NAMALWA (cell line): ENCODE measurements around the gene UBE2I.
"Not testable (repeated sequence)": the region's sequence is repeated elsewhere in the genome, so short reads cannot be mapped to it uniquely, and the experiment has no call there.

Source experiments
- DNase-seq: peaks from one replicate; pipeline ENCODE4 v3.0.0-alpha.2; 2015; ENCODE audit warnings: low spot score

The UBE2I gene

DNA sequence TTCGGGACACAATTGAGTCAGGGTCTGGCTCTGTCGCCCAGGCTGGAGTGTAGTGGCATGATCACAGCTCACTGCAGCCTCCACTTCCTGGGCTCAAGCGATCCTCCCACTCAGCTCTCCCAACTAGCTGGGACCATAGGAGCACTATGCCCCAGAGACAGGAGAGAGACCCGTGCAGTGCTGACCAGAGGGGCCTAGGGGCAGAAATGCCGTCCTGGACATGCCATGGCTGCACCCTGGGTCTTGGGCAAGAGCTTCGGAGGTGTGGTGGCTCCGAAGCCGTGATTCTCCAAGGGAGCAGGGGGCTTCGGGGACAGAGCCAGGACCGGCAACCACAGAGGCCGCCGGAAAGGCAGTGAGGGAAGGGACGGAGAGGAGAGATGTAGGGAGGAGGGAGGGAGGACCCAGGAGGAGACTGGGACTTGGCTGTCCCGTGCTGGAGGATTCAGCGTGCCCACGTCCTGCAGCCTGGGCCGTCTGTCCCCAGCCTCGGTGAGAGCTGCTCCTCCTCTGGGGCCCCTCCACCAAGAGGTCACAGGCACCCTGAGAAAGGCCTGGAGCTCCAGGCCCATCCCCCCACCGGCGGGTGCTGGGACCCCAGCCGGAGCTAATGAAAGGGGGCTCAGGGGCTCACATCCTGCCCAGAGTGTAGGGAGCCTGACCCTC lies 31.7 kb upstream of the UBE2I start:
- no peak for DNase-seq

- DNase-seq, result no peak
Measured at GRCh38 chr16:1278477-1278876, 31.0 kb upstream of the UBE2I start.

- DNase-seq, result no peak
Measured at GRCh38 chr16:1279081-1279944, 30.1 kb upstream of the UBE2I start.

DNA sequence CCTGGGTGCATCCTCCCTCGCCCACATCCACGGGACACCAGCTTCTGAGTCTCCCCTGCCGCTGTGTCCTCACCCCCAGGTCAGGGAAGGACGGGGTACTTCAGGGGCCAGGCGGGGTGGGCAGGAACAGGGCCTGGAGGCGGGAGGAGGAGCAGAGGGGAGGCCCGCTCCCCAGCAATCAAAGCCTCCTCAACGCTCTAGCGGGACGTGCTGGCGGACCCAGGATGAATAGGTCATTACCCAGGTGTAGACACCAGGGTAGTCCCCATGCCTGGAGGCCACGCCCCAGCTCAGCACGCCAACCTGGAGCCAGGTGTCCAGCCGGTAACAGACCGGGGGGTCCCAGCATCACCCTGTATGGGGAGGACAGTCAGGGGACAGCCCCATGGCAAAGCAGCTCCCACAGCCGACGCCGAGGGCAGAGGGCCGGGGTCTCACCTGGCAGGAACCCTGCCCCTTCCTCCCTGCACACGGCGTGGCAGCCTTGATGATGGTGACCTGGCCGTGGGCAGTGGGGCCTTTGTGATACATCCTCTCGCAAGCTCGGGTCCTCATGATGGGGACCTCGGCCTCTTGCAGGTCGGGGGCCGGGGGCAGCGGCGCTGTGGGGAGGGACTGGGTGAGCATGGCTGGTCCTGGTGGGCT lies 29.4 kb upstream of the UBE2I start:
- no peak for DNase-seq

- DNase-seq, result no peak
Measured at GRCh38 chr16:1280783-1281182, 28.7 kb upstream of the UBE2I start.

GRCh38 chr16:1281517-1281916 lies 27.9 kb upstream of the UBE2I start:
- no peak for DNase-seq

GRCh38 chr16:1282324-1282973 lies 27.0 kb upstream of the UBE2I start:
- no peak for DNase-seq

GRCh38 chr16:1283296-1283695 lies 26.1 kb upstream of the UBE2I start:
- no peak for DNase-seq

- no peak for DNase-seq
Measured at GRCh38 chr16:1283996-1284616, 25.3 kb upstream of the UBE2I start.

DNA sequence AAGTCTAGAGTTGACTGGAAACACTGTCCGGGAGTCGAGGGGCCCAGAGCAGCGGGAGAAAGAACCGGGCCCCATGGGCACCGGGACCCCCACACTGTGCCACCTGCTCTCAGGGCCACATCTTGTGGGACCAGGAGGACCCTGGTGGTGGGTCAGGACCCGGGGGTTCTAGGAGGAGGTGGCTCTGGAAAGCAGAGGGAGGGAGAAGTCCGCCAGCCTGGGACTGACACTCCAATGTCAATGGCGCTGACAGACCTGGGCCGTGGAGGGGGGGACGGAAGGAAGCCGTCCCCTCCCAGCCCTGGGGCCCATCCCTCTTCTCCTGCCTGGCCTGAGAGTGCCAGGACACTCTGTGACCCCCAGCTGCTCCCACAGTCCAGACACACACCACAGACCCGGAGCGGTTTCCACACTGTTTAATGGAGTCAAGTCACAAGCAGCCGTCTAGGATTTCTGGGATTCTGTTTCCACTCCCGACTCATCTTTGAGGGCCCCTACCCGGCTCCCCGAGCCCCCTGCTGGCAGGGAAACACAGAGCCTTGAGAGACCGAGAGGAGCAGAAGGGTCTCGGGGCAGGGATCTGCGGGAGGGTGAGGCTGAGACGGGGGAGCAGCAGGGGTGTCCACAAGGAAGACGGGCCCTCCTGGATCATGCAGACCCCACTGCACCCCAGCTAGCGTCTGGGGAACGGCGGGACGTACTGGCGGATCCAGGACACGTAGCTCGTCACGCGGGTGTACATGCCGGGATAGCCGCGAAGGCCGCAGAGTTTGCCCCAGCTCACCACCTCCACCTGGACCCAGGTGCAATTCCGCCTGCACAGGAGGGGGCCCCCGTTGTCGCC lies 23.5 kb upstream of the UBE2I start:
- DNase-seq, result no peak

DNA sequence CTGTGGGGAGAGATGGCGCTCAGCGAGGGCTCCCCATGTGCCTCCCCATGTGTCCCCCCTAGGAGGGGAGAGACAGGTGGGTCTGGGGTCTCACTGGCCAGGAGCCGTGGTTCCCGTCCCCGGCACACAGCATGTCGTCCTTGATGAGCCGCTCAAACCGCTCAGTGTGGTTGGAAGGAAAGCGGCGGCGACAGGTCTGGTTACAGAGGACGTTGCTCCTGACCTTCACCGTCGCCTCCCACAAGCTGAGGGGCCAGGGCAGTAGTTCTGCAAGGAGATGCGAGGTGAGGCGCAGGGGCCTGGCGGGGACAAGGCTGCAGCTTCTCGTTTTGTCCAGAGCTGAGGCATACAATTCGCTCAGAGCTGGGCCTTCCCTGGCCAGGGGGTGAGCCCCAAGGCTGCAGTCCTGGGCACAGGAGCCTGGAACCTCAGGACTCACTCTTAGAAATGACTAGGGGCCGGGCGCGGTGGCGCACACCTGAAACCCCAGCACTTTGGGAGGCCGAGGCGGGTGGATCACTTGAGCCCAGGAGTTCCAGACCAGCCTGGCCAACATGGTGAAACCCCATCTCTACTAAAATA lies 22.8 kb upstream of the UBE2I start:
- DNase-seq, result no peak

- DNase-seq, result no peak
Measured at GRCh38 chr16:1287982-1288670, 21.3 kb upstream of the UBE2I start.

GRCh38 chr16:1288813-1289476 lies 20.5 kb upstream of the UBE2I start:
- no peak for DNase-seq

DNA sequence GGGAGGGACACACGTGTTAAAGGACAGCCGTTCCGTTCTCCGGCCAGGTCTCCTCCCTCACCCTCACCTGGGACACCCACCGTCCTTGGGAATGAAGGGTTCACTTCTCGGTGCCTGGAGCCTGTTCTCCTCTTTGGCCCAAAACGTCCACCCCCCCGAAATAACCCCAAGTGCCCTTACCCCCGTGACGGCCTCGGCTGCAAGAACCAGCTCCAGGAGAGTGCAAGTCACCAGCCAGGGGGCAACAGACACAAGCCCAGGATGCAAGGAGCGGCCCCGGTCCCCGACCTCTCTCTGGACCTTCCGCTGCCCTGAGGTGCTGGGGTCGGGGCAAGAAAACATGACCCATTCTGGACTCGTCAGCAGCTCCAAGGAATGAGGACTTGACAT lies 20.0 kb upstream of the UBE2I start:
- no peak for DNase-seq

DNA sequence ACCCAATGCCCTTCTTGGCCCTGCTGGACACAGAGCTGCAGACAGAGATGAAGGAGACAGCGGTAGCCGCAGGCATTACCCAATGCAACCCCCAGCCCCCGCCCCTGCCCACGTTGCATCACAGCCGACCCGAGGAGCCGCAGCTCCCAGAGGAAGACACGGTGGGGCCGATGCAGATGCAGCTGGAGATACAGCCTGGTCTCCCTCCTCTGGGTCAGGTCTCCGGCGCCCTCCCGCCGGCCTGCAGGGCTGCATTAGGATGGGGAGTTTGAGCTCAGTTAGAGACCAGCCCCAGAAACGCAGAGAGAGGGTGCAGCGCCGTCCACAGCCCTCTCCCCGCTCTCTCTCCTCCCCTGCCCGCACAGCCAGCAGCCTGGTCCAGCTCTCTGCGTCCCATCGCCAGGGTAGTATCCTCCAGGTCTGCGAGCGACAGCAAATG lies 19.4 kb upstream of the UBE2I start:
- no peak for DNase-seq

- no peak for DNase-seq
Measured at GRCh38 chr16:1290860-1291575, 18.4 kb upstream of the UBE2I start.

GRCh38 chr16:1291576-1291974 lies 17.9 kb upstream of the UBE2I start:
- no peak for DNase-seq

GRCh38 chr16:1292208-1292607 lies 17.2 kb upstream of the UBE2I start:
- DNase-seq, result not testable (repeated sequence)

DNA sequence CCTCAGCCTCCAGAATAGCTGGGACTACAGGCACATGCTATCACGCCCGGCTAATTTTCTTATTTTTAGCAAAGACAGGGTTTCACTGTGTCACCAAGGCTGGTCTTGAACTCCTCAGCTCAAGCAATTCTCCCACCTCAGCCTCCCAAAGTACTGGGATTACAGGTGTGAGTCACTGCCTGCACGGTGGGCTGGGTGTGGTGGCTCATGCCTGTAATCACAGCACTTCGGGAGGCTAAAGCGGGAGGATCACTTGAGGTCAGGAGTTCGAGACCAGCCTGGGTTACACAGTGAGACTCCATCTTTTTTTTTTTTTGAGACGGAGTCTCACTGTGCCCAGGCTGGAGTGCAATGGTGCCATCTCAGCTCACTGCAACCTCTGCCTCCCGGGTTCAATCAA lies 16.6 kb upstream of the UBE2I start:
- DNase-seq, result not testable (repeated sequence)
